ENCODE data around the gene SNX21. TPM values are rescaled to one million over a fixed set of nuclear protein-coding genes. Genes with fewer than 3 reads are reported as not detected.
A peak's percentile ranks its signal among the peaks of the same experiment; 100 is the strongest.

The SNX21 gene
- total and polyA plus RNA-seq, 9 of the 15 experiments (the other 6 are each of a cell fraction or from before 2014, with no cell fraction given) = 0.10 to 1.2 (median 0.42) TPM

GRCh38 chr20:45890985-45891983 lies 57.7 kb downstream of the SNX21 start, which contains the start of the genes CTSA and NEURL2:
Gene CTSA (plus strand): TSS chr20:45891335. CDS start chr20:45891569, 234 bp downstream.
Gene NEURL2 (minus strand): TSS chr20:45891208. CDS start chr20:45890991, 217 bp downstream.
- peaks cover 11 to 40% of the 10 kb centered on the region in 2 experiments for H3K4me1 ChIP-seq (replicated peaks in 1 of 2; ENCODE audit: control insufficient read depth in 2 of 2, insufficient read depth in 2 of 2, low read length in 2 of 2)
- H2AFZ ChIP-seq (ENCODE audit: low read depth, low read length) = peak within 1 kb of the TSS; percentile 96
- BruUV-seq (replicated peaks) = no TSS peak
- peak within 1 kb of the TSS; percentile 74 for H3K27ac ChIP-seq (ENCODE audit: extremely low read depth, low read depth, low read length)
- intact Hi-C loops (cut with micrococcal nuclease) (loop anchor here (5.0 kb wide), 1 partner anchor 71 kb away; no protein-coding TSS in a partner anchor), in situ Hi-C loops (cut with MboI) (no loop called here)
- H3K27me3 ChIP-seq (ENCODE audit: control insufficient read depth in 2 of 2, insufficient read depth in 2 of 2, low read length in 2 of 2) = no peaks in the 10 kb centered on the region
- H3K9ac ChIP-seq (ENCODE audit: insufficient read depth in 1 of 2, low read depth in 2 of 2, low read length in 2 of 2) = peak within 1 kb of the TSS; percentile 74 to 94
- POLR2A ChIA-PET = interaction anchor here (0.6 to 3.3 kb wide), 6 partner anchors 9 to 43 kb away, joined by 3 to 13 read pairs (median 4); partner anchors contain the start of genes ACOT8 and ZSWIM1
- peak; percentile 93 for ATAC-seq
- under 1% methylated on average over 54 of the region's 78 CpGs for whole genome bisulfite sequencing (ENCODE audit: insufficient coverage, low coverage, missing lambda C conversion rate)
- H3K9me3 ChIP-seq (replicated peaks; ENCODE audit: control insufficient read depth, insufficient read depth, low read depth, low read length) = no peaks in the 10 kb centered on the region
- peak; percentile 96 to 98 (median 97) for DNase-seq (ENCODE audit: extremely low read depth in 1 of 4, low spot score in 3 of 4)
- no peaks in the 10 kb centered on the region for H4K20me1 ChIP-seq (replicated peaks; ENCODE audit: control insufficient read depth, insufficient read depth, low read length)
- no peaks in the 10 kb centered on the region for H3K9me1 ChIP-seq (ENCODE audit: control insufficient read depth, insufficient read depth, low read length)
- H3K4me3 ChIP-seq = peak within 1 kb of the TSS; percentile 69
- peak; percentile 77 for FAIRE-seq
- CTCF ChIA-PET (ENCODE audit: low intra/inter-chr PET ratio) = interaction anchor here (0.8 to 2.7 kb wide), 5 partner anchors 91 to 572 kb away, joined by 3 to 9 read pairs (median 3); no protein-coding TSS in a partner anchor
- peaks cover 7% of the 10 kb centered on the region; the same call in 1 of the 3 replicates for H3K79me2 ChIP-seq (ENCODE audit: control insufficient read depth, insufficient read depth, low read length)
- peak within 1 kb of the TSS; percentile 81 for H3K4me2 ChIP-seq (ENCODE audit: insufficient read depth, low read length)
- peaks cover 33% of the 10 kb centered on the region; the same call in 2 of the 3 replicates for H3K36me3 ChIP-seq (ENCODE audit: control insufficient read depth, insufficient read depth, low read length)
- TF ChIP-seq BDP1 (IDR thresholded peaks at IDR 0.05; ENCODE audit: insufficient read depth, insufficient read length) (no peak), ZBTB34 (CRISPR knock-in tag; IDR thresholded peaks at IDR 0.05) (no peak), ZNF239 (CRISPR knock-in tag; IDR thresholded peaks at IDR 0.05) (no peak), CEBPZ (IDR thresholded peaks at IDR 0.05; ENCODE audit: borderline replicate concordance, low read depth, low read length) (0 out of 2 replicates have a peak, but pooled peaks have one; percentile 31), ZNF57 (CRISPR knock-in tag; IDR thresholded peaks at IDR 0.05) (no peak)
